GM12891 (cell line): ENCODE data around the gene CCDC38.

ENCODE experiments used
- POLR2A ChIP-seq: IDR thresholded peaks from 2 replicates; pipeline ENCODE4 v1.6.1; 2011; ENCODE audit warnings: low read depth, low read length, control low read depth
- POLR2AphosphoS5 ChIP-seq: IDR thresholded peaks from 2 replicates; pipeline ENCODE4 v1.6.1; 2011; ENCODE audit warnings: low read depth, low read length, control low read depth

- no peak for TF ChIP-seq POLR2A
- no peak for TF ChIP-seq POLR2AphosphoS5
Measured at GRCh38 chr12:95970905-95971304, 28.5 kb upstream of the CCDC38 start.
